A549 (cell line): Measurements from ENCODE around the gene MGAT3. TPM values are rescaled to one million over a fixed set of nuclear protein-coding genes. Genes with fewer than 3 reads are reported as not detected.

Experiments
- ATAC-seq, 2 experiments: fragments of 200-7000 bp in 1 of 2; fragments of >200 bp in 1 of 2; cut with Nextera tagmentation in 1 of 2; cut with Tn5 transposase in 1 of 2; 3 replicates each; pipeline versions ENCODE4 v1.8.0 to v1.9.1; 2018 to 2020; ENCODE audit warnings: mild to moderate bottlenecking in 1 of 2, moderate library complexity in 1 of 2
- CTCF ChIA-PET: fragments of 300-600 bp; sonication (Branson Sonifier 250); formaldehyde crosslinking; extraction: SDS; loops from one replicate; lab custom pipeline; 2021; ENCODE audit warnings: antibody characterized with exemption, inconsistent platforms; lab: Yijun Ruan, JAX
- POLR2A ChIA-PET: fragments of 350-600 bp; formaldehyde crosslinking; extraction: SDS; loops from one replicate; lab custom pipeline; 2021; ENCODE audit warnings: antibody characterized with exemption, inconsistent platforms; lab: Yijun Ruan, JAX
- DNase-seq, 2 experiments: peaks; one replicate each; pipeline versions ENCODE4 v3.0.0 to v3.0.0-alpha.2; 2011 to 2016; ENCODE audit warnings: low read depth in 1 of 2, low spot score in 1 of 2
- FAIRE-seq: peaks from 2 replicates; lab custom pipeline; 2011; peaks lifted over from hg19 to GRCh38; lab: Jason Lieb, UNC
- H3K27ac ChIP-seq, 2 experiments: fragments of >200 bp; sonication (Bioruptor Twin); formaldehyde crosslinking; 3 replicates each; pipeline ENCODE4 v1.5.1; 2016 to 2017
- H3K4me1 ChIP-seq: fragments of >200 bp; sonication (Bioruptor Twin); formaldehyde crosslinking; 3 replicates; pipeline ENCODE4 v1.6.1; 2016
- H3K4me2 ChIP-seq: fragments of >200 bp; sonication (Bioruptor Twin); formaldehyde crosslinking; 3 replicates; pipeline ENCODE4 v1.6.1; 2016
- H3K4me3 ChIP-seq: fragments of >200 bp; sonication (Bioruptor Twin); formaldehyde crosslinking; 3 replicates; pipeline ENCODE4 v1.5.1; 2016
- H3K9me3 ChIP-seq: fragments of >200 bp; sonication (Bioruptor Twin); formaldehyde crosslinking; 3 replicates; pipeline ENCODE4 v1.6.1; 2016
- ATOH8 ChIP-seq: fragments of 250-450 bp; sonication (Bioruptor Pico); IDR thresholded peaks from 2 replicates; pipeline ENCODE4 v1.5.0; 2020; ENCODE audit warnings: low read depth, mild to moderate bottlenecking, moderate library complexity
- CHD4 ChIP-seq: fragments of 200-600 bp; sonication (generic); IDR thresholded peaks from 2 replicates; pipeline ENCODE4 v1.6.1; 2016; ENCODE audit warnings: antibody characterized with exemption, mild to moderate bottlenecking, borderline replicate concordance
- CTCF ChIP-seq: fragments of >200 bp; sonication (Bioruptor Twin); formaldehyde crosslinking; IDR thresholded peaks from 3 replicates; pipeline ENCODE4 v1.5.1; 2016
- EHF ChIP-seq: fragments of 250-450 bp; sonication (Bioruptor Pico); IDR thresholded peaks from 2 replicates; pipeline ENCODE4 v1.5.0; 2020; ENCODE audit warnings: mild to moderate bottlenecking
- FOSL2 ChIP-seq, 2 experiments: fragments of 450-650 bp in 1 of 2; fragments of >200 bp in 1 of 2; sonication (Bioruptor Twin) in 1 of 2; formaldehyde crosslinking; IDR thresholded peaks; 2 replicates each; pipeline versions ENCODE4 v1.5.0 to v1.6.1; 2016 to 2020; ENCODE audit warnings: mild to moderate bottlenecking in 1 of 2, moderate library complexity in 1 of 2
- FOXS1 ChIP-seq: fragments of 250-450 bp; sonication (Bioruptor Pico); IDR thresholded peaks from 2 replicates; pipeline ENCODE4 v1.5.0; 2020; ENCODE audit warnings: mild to moderate bottlenecking, moderate library complexity
- KDM5A ChIP-seq: fragments of 200-600 bp; sonication (generic); IDR thresholded peaks from 2 replicates; pipeline ENCODE4 v1.6.1; 2016; ENCODE audit warnings: antibody characterized with exemption, mild to moderate bottlenecking
- NFE2L2 ChIP-seq: fragments of 150-350 bp; conservative IDR thresholded peaks from 2 replicates; pipeline ENCODE4 v1.6.1; 2014; ENCODE audit warnings: low read length
- PHF8 ChIP-seq: fragments of 200-600 bp; sonication (generic); IDR thresholded peaks from 2 replicates; pipeline ENCODE4 v1.6.1; 2016; ENCODE audit warnings: low read depth, mild to moderate bottlenecking, antibody characterized with exemption, moderate library complexity, borderline replicate concordance
- RAD21 ChIP-seq, 2 experiments: fragments of >200 bp in 1 of 2; sonication (Bioruptor Twin) in 1 of 2; formaldehyde crosslinking in 1 of 2; IDR thresholded peaks in 1 of 2; conservative IDR thresholded peaks in 1 of 2; 2 replicates in 1 of 2; 3 replicates in 1 of 2; pipeline ENCODE4 v1.6.1; 2012 to 2018; ENCODE audit warnings: inconsistent platforms in 1 of 2
- RFX5 ChIP-seq: fragments of 450-650 bp; IDR thresholded peaks from 2 replicates; pipeline ENCODE4 v1.7.1; 2014; ENCODE audit warnings: antibody characterized with exemption, mild to moderate bottlenecking, moderate library complexity
- SMC3 ChIP-seq: fragments of >200 bp; sonication (Bioruptor Twin); formaldehyde crosslinking; IDR thresholded peaks from 3 replicates; pipeline ENCODE4 v1.6.1; 2018; ENCODE audit warnings: inconsistent platforms
- SREBF2 ChIP-seq: fragments of 450-650 bp; IDR thresholded peaks from 2 replicates; pipeline ENCODE4 v1.6.1; 2014; ENCODE audit warnings: mild to moderate bottlenecking, moderate library complexity
- TFCP2L1 ChIP-seq: fragments of 250-450 bp; sonication (Bioruptor Pico); IDR thresholded peaks from 2 replicates; pipeline ENCODE4 v1.5.0; 2021; ENCODE audit warnings: mild to moderate bottlenecking
- TP53 ChIP-seq: fragments of 250-450 bp; sonication (Bioruptor Pico); IDR thresholded peaks from 2 replicates; pipeline ENCODE4 v1.5.0; 2021; ENCODE audit warnings: mild to moderate bottlenecking, moderate library complexity
- USF2 ChIP-seq: fragments of 450-650 bp; IDR thresholded peaks from 2 replicates; pipeline ENCODE4 v1.6.1; 2014; ENCODE audit warnings: antibody characterized with exemption
- ZFP36 ChIP-seq: fragments of 450-650 bp; IDR thresholded peaks from 2 replicates; pipeline ENCODE4 v1.6.1; 2014; ENCODE audit warnings: borderline replicate concordance; ENCODE audit not compliant: partially characterized antibody
- ZSCAN20 ChIP-seq: fragments of 250-450 bp; sonication (Bioruptor Pico); IDR thresholded peaks from 2 replicates; pipeline ENCODE4 v1.8.0; 2022; ENCODE audit warnings: mild to moderate bottlenecking, moderate library complexity
- WGBS: methylation state at CpG from one replicate; pipeline ENCODE4 v1.1.6; 2017; ENCODE audit errors: missing lambda C conversion rate; 5-methylcytosine and 5-hydroxymethylcytosine counted together
- polyA plus RNA-seq, 4 experiments: library from polyadenylated mRNA; depleted of rRNA in 3 of 4; stranded (reverse); fragments of >200 nt; fragmentation: RNase III in 1 of 4; extraction: RNeasy Plus Mini Kit Qiagen cat#74134 plus additional on column Dnase treatment in 1 of 4; gene quantifications; 2 replicates in 3 of 4; 3 replicates in 1 of 4; pipeline ENCODE4 v1.2.3, GENCODE V29; 2011 to 2017

Gene MGAT3
- polyA plus RNA-seq, 2 of the 4 experiments (the other 2 are of a cell fraction), result 0.62 to 0.84 TPM

- Histone ChIP-seq H3K4me1 (peaks cover 10% of the 10 kb centered on the region), H3K9me3 (no peaks in the 10 kb centered on the region), H3K27ac (no peak overlapping the region), H3K4me3 (no peak overlapping the region), H3K4me2 (no peak overlapping the region)
- no peak for FAIRE-seq
- WGBS, result 42% methylated on average over 8 of the region's 8 CpGs
- ChIA-PET POLR2A (interaction anchor here (1.0 kb wide), 1 partner anchor 13 kb away, joined by 3 read pairs; the partner anchor contains the start of gene MIEF1), CTCF (interaction anchor here (0.6 to 5.6 kb wide), 21 partner anchors 9 to 779 kb away, joined by 3 to 37 read pairs (median 4); partner anchors contain the start of genes MIEF1 and RPS19BP1)
- DNase-seq, result peak in 1 of 2 experiments; percentile 31
- TF ChIP-seq FOXS1 (no peak), SMC3 (peak; percentile 37; the same call in 1 of the 3 replicates), RAD21 (conservative IDR thresholded peaks at IDR 0.05 in 1 of 2, IDR thresholded peaks at IDR 0.05 in 1 of 2) (0 out of 5 replicates have a peak, but pooled peaks have one; percentile 13 to 14), TFCP2L1 (CRISPR knock-in tag) (no peak), ZFP36 (no peak), TP53 (CRISPR knock-in tag) (no peak), ZSCAN20 (CRISPR knock-in tag) (no peak), CHD4 (no peak), SREBF2 (no peak), EHF (no peak), KDM5A (no peak), CTCF (peak; percentile 62), RFX5 (no peak), ATOH8 (CRISPR knock-in tag) (no peak), USF2 (no peak), FOSL2 (IDR thresholded peaks at IDR 0.05) (no peak), FOSL2 (CRISPR knock-in tag; IDR thresholded peaks at IDR 0.05) (no peak), PHF8 (no peak)
- peak; percentile 37 to 61; a peak in 4 of 6 replicates for ATAC-seq
Observed at GRCh38 chr22:39514373-39514973, 57.7 kb downstream of the MGAT3 start.

- ATAC-seq (no peak), DNase-seq (no peak), FAIRE-seq (no peak)
- Histone ChIP-seq H3K4me1 (peaks cover 10% of the 10 kb centered on the region), H3K9me3 (no peaks in the 10 kb centered on the region), H3K4me2 (no peak overlapping the region), H3K4me3 (no peak overlapping the region), H3K27ac (no peak overlapping the region)
- no peak for TF ChIP-seq NFE2L2
- POLR2A ChIA-PET, result interaction anchor here (0.6 to 1.5 kb wide), 2 partner anchors 13 to 155 kb away, joined by 6 read pairs; partner anchors contain the start of gene MIEF1
- WGBS, result 92% methylated on average over 10 of the region's 12 CpGs
- CTCF ChIA-PET, result interaction anchor here (1.0 to 5.6 kb wide), 20 partner anchors 9 to 521 kb away, joined by 3 to 37 read pairs (median 5); partner anchors contain the start of gene MIEF1
Observed at GRCh38 chr22:39515266-39516050, 58.6 kb downstream of the MGAT3 start.
